Effector memory CD8-positive, alpha-beta T cell (primary cell): ENCODE data around the gene PLEKHG7.
"Not testable (repeated sequence)": the region's sequence is repeated elsewhere in the genome, so short reads cannot be mapped to it uniquely, and the experiment has no call there.

Experiments used
- ATAC-seq: fragments of 150-1000 bp; cut with Tn5 transposase; replicated peaks from 2 replicates; pipeline ENCODE4 v1.10.0; 2021; ENCODE audit warnings: mild to moderate bottlenecking, moderate library complexity
- DNase-seq, 3 experiments: peaks; one replicate each; pipeline ENCODE4 v3.0.0; 2021
- H3K27ac Mint-ChIP-seq, 2 donors: one replicate each; pipeline ENCODE4 v1.8.0; 2022; ENCODE audit warnings: mild to moderate bottlenecking in 2 of 2, mixed read lengths in 2 of 2, moderate library complexity in 2 of 2
- H3K27me3 Mint-ChIP-seq, 2 donors: one replicate each; pipeline ENCODE4 v1.8.0; 2022; ENCODE audit warnings: mixed read lengths in 2 of 2
- H3K36me3 Mint-ChIP-seq: one replicate; pipeline ENCODE4 v1.8.0; 2022; ENCODE audit warnings: mild to moderate bottlenecking, moderate library complexity, mixed read lengths; ENCODE audit not compliant: insufficient read depth
- H3K4me1 Mint-ChIP-seq, 2 donors: one replicate each; pipeline ENCODE4 v1.8.0; 2022; ENCODE audit warnings: low read depth in 2 of 2, mixed read lengths in 2 of 2
- H3K4me3 Mint-ChIP-seq, 2 donors: one replicate each; pipeline ENCODE4 v1.8.0; 2022; ENCODE audit warnings: mild to moderate bottlenecking in 2 of 2, mixed read lengths in 2 of 2, moderate library complexity in 2 of 2
- H3K9me3 Mint-ChIP-seq, 2 donors: one replicate each; pipeline ENCODE4 v1.8.0; 2022; ENCODE audit warnings: mixed read lengths in 2 of 2
- total RNA-seq, 9 experiments: gene quantifications; one replicate each; lab custom pipeline; 2026; lab: John Stamatoyannopoulos, UW

PLEKHG7 gene, protein sequence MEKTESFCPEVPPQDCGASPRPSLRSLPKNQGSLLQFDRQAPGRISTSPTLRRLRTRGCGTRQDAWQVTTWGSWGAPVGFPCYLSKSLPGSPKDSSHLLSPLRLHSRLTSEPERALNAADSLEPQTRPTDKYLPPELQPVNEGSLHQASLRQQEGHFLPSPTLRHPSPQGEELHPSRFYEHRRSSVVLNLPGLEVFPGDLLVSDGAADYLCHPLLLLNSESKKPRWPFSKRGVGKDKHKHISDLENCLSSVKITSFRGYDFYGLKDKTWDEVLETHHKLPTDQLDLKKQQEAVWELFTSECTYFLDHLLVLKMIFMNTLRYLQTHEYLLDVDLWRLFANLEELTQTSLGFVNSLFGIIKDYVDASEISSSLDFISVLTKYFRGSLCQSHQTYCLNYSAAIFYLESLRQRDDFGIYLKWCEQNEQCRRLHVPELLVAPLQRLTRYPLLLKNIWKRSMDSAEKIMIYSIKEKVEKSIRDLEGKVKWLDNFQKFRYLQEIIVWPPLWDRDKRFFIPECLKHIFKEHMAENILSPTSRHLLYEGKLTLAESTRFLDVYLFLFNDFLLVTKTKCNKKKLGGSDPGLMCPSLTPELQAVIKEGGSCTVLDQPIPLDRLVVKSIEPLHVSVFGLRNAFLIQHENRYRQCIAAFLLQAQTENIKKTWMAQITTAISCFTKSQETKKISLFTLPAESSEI
- total RNA-seq = 0 to 0.06 (median 0) reads per million in 9 experiments

DNA sequence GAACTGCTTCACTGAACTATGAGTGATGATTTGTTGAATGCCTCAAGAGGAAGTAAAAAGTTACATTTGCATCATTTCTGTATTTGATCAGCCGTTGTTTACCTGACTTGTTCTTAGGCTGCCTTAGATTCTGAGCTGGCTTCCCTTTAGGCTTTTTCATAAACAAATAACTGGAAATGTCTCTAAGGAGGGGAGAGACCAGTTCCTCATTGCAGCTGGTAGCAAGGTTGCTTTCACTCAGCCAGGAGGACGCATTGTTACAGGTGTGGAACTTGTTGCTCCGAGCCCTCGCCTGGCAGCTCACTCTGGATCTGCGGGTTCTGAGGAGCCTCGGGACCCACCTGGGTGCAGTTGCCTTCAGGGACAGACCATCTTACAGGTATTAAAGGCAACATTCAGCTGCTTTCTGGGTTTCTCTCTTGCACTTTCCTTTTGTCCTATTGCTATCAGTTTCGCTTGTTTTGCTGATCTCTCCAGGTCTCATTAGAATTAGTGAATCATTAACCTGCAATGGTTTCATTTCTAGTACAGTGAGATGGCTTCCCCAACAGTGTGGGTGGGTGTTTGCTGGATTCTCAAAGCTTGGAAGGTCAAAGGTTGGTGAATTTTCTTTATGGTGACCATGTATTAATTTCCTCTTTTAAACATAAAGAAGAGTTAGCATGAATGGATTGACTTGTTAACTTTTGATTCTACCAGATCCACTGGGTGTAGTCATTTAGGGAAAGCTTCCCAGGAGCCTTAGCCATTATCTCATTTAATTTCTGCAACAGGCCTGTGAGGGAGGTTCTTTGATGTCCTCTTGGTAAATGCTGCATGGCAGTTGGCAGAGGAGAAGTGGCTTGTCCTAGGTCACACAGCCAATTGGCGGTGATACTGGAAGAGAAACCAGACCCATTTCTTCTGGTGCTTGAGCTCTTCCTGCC lies at the start of gene PLEKHG7:
PLEKHG7 (plus strand) TSS at position 236 of the 926 bp plus-strand sequence. CDS start 3,643 bp downstream, outside the sequence.
- H3K4me3 Mint-ChIP-seq = no peak within 1 kb of the TSS
- H3K36me3 Mint-ChIP-seq = no peaks in the 10 kb centered on the region
- H3K27me3 Mint-ChIP-seq = peaks cover 0 to 6% of the 10 kb centered on the region in 2 donors
- no peak for DNase-seq
- peaks cover 3 to 4% of the 10 kb centered on the region in 2 donors for H3K4me1 Mint-ChIP-seq
- no peak within 1 kb of the TSS for H3K27ac Mint-ChIP-seq
- H3K9me3 Mint-ChIP-seq = no peaks in the 10 kb centered on the region
- ATAC-seq = no peak

DNA sequence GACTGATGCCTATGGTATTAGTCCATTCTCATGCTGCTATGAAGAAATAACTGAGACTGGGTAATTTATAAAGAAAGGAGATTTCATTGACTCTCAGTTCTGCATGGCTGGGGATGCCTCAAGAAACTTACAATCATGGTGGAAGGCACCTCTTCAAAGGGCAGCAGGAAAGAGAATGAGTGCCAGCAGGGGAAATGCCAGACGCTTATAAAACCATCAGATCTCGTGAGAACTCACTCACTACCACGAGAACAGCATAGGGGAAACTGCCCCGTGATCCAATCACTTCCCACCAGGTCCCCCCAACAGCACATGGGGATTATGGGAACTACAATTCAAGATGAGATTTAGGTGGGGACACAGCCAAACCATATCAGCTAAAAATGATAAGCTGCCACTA lies 48.5 kb upstream of the PLEKHG7 start:
- H3K9me3 Mint-ChIP-seq, H3K4me1 Mint-ChIP-seq, H3K27ac Mint-ChIP-seq, H3K36me3 Mint-ChIP-seq, H3K4me3 Mint-ChIP-seq, DNase-seq, ATAC-seq: not testable (repeated sequence)
- peaks cover 6 to 16% of the 10 kb centered on the region in 2 donors for H3K27me3 Mint-ChIP-seq

DNA sequence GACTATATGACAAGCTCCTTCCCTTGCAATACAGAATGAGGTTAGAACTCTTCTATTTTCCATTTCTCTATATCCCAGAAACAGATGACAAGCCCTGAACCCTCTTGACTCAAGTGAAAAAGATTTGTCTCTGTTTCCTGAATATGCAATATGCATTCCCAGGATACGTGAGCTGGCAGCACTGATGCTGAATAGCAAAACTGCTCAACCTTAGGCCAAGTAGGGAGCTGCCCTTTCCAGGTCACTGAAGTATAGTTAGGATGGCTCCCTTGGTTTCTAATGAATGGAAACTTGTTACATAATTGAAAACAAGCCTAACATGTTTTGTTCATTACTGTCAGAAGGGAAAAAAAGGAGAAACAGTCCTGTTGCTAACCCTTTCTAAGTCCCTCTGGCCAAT lies 47.9 kb upstream of the PLEKHG7 start:
- no peak overlapping the region for H3K27ac Mint-ChIP-seq

DNA sequence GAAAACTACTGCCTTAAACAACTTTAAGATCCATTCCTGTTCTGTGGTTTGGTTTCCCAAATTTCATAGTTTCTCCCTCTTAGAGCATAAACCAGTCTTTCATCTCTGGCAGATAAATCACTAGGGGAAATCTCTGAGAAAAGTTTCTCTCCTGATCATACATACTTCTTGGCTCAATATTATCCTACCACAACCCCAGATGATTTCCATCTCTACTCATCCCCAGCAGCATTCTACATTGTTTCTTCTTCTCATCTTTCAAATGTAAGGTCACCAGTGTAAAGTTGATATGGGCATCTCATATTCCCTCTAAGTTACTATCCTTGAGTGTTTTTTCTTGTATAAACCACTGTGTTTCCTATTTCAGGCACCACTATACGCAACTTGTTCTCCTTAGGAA lies 45.9 kb upstream of the PLEKHG7 start:
- H3K36me3 Mint-ChIP-seq = peaks cover 3% of the 10 kb centered on the region
- H3K9me3 Mint-ChIP-seq = no peaks in the 10 kb centered on the region
- no peak for ATAC-seq
- peaks cover 0 to 7% of the 10 kb centered on the region in 2 donors for H3K27me3 Mint-ChIP-seq
- no peak overlapping the region for H3K4me3 Mint-ChIP-seq
- H3K4me1 Mint-ChIP-seq = no peaks in the 10 kb centered on the region
- DNase-seq = no peak
- H3K27ac Mint-ChIP-seq = no peak overlapping the region

More for the DNA sequence above, 47.9 kb upstream of the PLEKHG7 start:
- no peak for ATAC-seq
- Mint-ChIP-seq H3K27me3 (peaks cover 4 to 12% of the 10 kb centered on the region in 2 donors), H3K4me1 (peaks cover 1 to 2% of the 10 kb centered on the region in 2 donors), H3K36me3 (no peaks in the 10 kb centered on the region), H3K9me3 (no peaks in the 10 kb centered on the region), H3K4me3 (no peak overlapping the region)
- DNase-seq = no peak

DNA sequence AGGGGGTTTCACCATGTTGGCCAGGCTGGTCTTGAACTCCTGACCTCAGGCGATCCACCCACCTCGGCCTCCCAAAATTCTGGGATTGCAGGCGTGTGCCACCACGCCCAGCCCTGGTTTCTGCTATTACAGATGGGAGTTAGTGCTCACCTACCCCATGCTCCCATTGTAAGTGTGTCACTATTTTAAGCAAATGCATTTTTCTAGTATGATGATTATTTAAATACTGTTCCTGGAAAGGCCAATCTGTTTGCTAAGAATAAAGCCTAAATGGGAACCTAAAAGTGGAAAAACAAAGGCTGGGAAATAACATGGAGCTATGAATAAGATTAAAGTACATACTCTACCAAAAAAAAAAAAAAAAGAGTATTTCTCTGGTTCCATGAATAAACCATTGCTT lies 45.0 kb upstream of the PLEKHG7 start:
- Mint-ChIP-seq H3K4me1 (no peaks in the 10 kb centered on the region), H3K27ac (no peak overlapping the region), H3K36me3 (peaks cover 3% of the 10 kb centered on the region), H3K4me3 (no peak overlapping the region), H3K27me3 (peaks cover 0 to 2% of the 10 kb centered on the region in 2 donors), H3K9me3 (no peaks in the 10 kb centered on the region)
- no peak for DNase-seq
- ATAC-seq = no peak

DNA sequence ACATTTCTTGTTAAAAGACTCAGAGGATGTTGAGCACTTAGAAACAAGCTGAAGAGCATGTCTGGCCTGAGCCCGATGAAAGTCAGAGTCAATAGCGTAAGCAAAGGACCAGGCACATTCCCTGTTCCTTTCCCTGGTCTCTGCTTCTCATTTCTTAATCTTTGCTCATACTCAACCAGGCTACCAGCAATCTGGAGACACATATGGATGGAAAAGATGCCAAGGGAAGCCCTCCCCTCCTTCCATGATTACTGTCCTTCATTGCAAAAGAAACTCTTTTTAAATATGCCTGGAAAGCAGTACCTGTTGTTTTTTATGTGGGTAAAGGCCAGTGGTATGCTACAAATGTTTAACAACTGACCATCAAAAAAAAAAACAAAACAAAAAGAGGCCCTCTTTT lies 44.2 kb upstream of the PLEKHG7 start:
- H3K27ac Mint-ChIP-seq = no peak overlapping the region
- no peaks in the 10 kb centered on the region for H3K27me3 Mint-ChIP-seq
- no peak for ATAC-seq
- no peak overlapping the region for H3K4me3 Mint-ChIP-seq
- H3K36me3 Mint-ChIP-seq = peaks cover 3% of the 10 kb centered on the region
- no peaks in the 10 kb centered on the region for H3K9me3 Mint-ChIP-seq
- no peaks in the 10 kb centered on the region for H3K4me1 Mint-ChIP-seq
- no peak for DNase-seq

DNA sequence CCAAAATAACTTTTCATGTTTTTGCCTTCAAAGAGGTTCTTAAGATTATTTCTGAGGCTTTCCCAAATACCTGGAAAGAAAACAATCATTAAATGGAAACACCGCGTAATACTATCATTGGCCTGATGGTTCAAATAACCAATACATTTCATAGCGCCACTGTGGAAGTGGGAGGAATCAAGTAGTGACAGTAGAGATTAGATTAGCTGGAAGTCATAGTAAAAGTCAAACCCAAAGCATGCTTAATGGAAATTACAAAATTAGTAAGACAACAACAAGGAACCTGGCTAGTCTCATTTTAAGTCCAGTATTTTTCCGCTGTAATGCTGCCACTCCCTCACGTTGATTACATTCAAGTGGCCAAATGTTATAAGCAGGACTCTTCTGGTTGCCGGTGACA lies 41.5 kb upstream of the PLEKHG7 start:
- no peak overlapping the region for H3K4me3 Mint-ChIP-seq

DNA sequence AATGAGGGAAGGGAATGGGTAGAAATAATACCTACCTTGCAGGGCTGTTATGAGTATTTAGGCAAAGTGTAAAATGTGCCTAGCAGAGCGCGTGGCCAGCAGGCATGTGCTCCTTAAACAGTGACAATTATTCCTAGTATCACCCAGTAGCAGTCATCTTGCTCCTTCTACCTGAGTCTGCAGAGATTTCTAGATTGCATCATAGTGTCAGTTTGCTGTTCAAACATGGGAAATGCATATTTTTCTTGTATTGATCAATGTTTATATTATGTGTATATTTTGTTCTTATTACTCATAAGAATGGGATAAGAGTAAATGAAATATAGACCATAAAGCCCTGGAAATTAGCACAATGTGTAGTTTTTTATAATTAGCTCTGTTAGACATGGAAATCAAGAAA lies 37.3 kb upstream of the PLEKHG7 start:
- Mint-ChIP-seq H3K27me3 (no peaks in the 10 kb centered on the region), H3K9me3 (no peaks in the 10 kb centered on the region), H3K4me1 (no peaks in the 10 kb centered on the region), H3K36me3 (peaks cover 3% of the 10 kb centered on the region), H3K4me3 (no peak overlapping the region), H3K27ac (no peak overlapping the region)
- ATAC-seq (no peak), DNase-seq (no peak)

More for the DNA sequence above, 41.5 kb upstream of the PLEKHG7 start:
- no peaks in the 10 kb centered on the region for H3K27me3 Mint-ChIP-seq
- no peak overlapping the region for H3K27ac Mint-ChIP-seq
- H3K36me3 Mint-ChIP-seq = peaks cover 3% of the 10 kb centered on the region
- H3K4me1 Mint-ChIP-seq = no peaks in the 10 kb centered on the region
- H3K9me3 Mint-ChIP-seq = no peaks in the 10 kb centered on the region
- DNase-seq (no peak), ATAC-seq (no peak)

DNA sequence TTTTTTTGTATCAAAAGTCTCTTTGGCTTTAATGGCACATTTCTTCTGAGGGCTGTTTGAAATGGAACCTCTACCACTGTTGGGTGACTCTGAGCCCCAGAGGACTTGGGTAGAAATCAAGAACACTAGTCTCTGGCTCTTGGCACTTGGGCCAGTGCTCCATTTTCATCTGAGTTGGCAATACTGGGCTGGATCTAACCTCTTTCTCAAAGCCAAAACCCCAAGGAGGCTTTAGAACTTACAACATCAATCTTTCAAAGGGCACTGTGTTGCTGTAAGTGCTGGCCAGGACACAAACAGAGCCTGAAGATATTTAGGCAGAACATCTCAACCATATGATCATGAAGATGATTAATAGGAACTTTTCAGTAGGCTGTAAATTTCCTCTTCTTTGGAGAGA lies 34.0 kb upstream of the PLEKHG7 start:
- Mint-ChIP-seq H3K27ac (no peak overlapping the region), H3K36me3 (no peaks in the 10 kb centered on the region), H3K4me3 (no peak overlapping the region), H3K4me1 (no peaks in the 10 kb centered on the region), H3K9me3 (no peaks in the 10 kb centered on the region), H3K27me3 (peaks cover 0 to 8% of the 10 kb centered on the region in 2 donors)
- no peak for ATAC-seq
- no peak for DNase-seq

DNA sequence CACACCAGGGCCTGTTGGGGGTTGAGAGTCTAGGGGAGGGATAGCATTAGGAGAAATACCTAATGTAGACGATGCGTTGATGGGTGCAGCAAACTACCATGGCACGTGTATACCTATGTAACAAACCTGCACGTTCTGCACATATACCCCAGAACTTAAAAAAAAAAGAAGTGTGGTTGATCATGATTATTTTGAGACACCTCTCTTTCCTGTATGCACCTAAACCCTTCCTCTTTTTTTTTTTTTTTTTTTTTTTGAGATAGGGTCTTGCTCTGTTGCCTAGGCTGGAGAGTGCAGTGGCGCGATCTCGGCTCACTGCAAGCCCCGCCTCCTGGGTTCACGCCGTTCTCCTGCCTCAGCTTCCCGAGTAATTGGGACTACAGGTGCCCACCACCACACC lies 31.3 kb upstream of the PLEKHG7 start:
- H3K27ac Mint-ChIP-seq, H3K4me1 Mint-ChIP-seq, H3K27me3 Mint-ChIP-seq, H3K36me3 Mint-ChIP-seq, H3K4me3 Mint-ChIP-seq, ATAC-seq, DNase-seq, H3K9me3 Mint-ChIP-seq: not testable (repeated sequence)

DNA sequence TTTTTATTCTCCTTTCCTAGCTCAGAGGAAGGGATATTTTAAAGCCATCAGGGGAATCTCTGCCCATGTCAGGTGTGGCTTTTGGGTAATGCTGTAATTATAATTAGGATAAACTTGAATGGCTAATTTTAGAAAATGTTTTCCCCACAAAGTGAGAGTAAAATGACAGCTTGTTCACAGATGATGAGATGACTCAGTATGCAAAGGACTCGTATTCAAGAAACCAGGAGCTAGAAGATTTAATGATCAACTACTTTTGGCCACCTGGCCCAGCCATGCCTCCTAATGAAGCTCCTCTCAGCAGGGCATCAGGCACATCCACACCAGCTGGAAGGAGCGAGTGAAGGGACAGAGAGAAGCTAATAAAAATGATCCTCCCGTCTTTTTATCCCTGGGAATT lies 29.0 kb upstream of the PLEKHG7 start:
- no peak for DNase-seq
- no peaks in the 10 kb centered on the region for H3K36me3 Mint-ChIP-seq
- peaks cover 0 to 8% of the 10 kb centered on the region in 2 donors for H3K27me3 Mint-ChIP-seq
- no peak overlapping the region for H3K4me3 Mint-ChIP-seq
- no peak for ATAC-seq
- no peak overlapping the region for H3K27ac Mint-ChIP-seq
- H3K9me3 Mint-ChIP-seq = no peaks in the 10 kb centered on the region
- peaks cover 3 to 5% of the 10 kb centered on the region in 2 donors for H3K4me1 Mint-ChIP-seq

DNA sequence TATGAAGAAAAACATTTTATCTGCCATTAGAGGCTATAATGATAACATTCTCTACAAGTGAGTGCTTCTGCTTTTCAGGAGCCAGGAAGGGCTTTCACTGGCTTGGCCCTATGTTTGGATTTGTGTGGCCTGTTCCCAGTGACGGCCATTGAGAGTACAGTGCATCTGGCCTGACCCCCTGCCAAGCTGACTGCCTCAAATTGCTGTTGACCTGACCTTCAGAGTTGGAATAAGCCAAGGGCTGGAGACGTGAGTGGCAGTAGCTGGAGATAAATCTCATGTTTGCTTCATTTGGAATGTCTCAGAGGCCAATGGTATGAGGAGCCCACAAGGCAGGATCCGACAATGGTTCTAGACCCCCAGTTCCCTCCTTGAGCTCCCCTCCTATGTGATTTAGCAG lies 28.3 kb upstream of the PLEKHG7 start:
- no peaks in the 10 kb centered on the region for H3K9me3 Mint-ChIP-seq
- H3K27ac Mint-ChIP-seq = no peak overlapping the region

More for the DNA sequence above, 28.3 kb upstream of the PLEKHG7 start:
- H3K4me3 Mint-ChIP-seq = no peak overlapping the region
- no peaks in the 10 kb centered on the region for H3K36me3 Mint-ChIP-seq
- ATAC-seq = no peak
- H3K4me1 Mint-ChIP-seq = peaks cover 3 to 5% of the 10 kb centered on the region in 2 donors
- peaks cover 0 to 8% of the 10 kb centered on the region in 2 donors for H3K27me3 Mint-ChIP-seq
- no peak for DNase-seq
